HG03159 (cell line): ENCODE measurements around the gene SPSB1.

Experiments
- ATAC-seq: cut with Tn5 transposase; IDR thresholded peaks from one replicate; pipeline ENCODE4 v1.9.1; 2021; ENCODE audit warnings: mild to moderate bottlenecking, moderate library complexity; ENCODE audit not compliant: unreplicated experiment

The SPSB1 gene

GRCh38 chr1:9416506-9416905 is 123.8 kb downstream of the SPSB1 start:
- ATAC-seq, result no peak

- ATAC-seq, result no peak
These were observed 124.3 kb downstream of the SPSB1 start for GRCh38 chr1:9416918-9417500.

GRCh38 chr1:9417695-9418094 is 125.0 kb downstream of the SPSB1 start:
- ATAC-seq, result no peak

- no peak for ATAC-seq
These were observed 126.2 kb downstream of the SPSB1 start for GRCh38 chr1:9418851-9419250.
